ENCODE measurements around the gene EFEMP1. TPM values are rescaled to one million over a fixed set of nuclear protein-coding genes. Genes with fewer than 3 reads are reported as not detected.

Gene EFEMP1
- total and polyA plus RNA-seq, 2 of the 13 experiments (the other 11 are each of a cell fraction or from before 2014, with no cell fraction given) = not detected

DNA sequence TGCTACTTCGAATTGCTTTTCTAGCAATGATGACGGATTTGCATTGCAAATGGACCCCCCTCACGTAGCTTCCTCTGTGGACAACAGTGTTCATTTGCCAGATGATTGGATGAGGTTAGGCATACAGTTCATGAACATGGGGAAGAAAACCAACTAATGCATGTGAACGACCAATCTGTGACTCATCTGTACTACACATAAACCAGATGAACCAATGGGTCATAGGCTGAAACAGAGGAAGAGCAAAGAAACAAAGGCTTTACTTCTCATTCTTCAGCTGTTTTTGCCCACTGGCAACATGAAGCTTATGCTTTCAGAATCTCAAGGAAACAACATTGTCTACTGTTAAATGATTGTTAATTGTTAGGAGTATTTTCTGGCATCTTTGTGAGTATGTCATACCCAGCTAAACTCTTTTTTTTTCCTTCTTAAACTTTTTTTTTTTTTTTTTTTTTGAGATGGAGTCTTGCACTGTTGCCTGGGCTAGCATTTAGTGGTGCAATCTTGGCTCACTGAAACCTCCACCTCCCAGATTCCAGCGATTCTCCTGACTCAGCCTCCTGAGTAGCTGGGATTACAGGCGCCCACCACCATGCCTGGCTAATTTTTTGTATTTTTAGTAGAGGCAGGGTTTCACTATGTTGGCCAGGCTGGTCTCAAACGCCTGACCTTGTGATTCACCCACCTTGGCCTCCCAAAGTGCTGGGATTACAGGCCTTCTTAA is 35.5 kb downstream of the EFEMP1 start (continued):
- TF ChIP-seq, protein P1, sequence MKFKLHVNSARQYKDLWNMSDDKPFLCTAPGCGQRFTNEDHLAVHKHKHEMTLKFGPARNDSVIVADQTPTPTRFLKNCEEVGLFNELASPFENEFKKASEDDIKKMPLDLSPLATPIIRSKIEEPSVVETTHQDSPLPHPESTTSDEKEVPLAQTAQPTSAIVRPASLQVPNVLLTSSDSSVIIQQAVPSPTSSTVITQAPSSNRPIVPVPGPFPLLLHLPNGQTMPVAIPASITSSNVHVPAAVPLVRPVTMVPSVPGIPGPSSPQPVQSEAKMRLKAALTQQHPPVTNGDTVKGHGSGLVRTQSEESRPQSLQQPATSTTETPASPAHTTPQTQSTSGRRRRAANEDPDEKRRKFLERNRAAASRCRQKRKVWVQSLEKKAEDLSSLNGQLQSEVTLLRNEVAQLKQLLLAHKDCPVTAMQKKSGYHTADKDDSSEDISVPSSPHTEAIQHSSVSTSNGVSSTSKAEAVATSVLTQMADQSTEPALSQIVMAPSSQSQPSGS (CRISPR knock-in tag; IDR thresholded peaks at IDR 0.05) = no peak
- TF ChIP-seq, protein P2, sequence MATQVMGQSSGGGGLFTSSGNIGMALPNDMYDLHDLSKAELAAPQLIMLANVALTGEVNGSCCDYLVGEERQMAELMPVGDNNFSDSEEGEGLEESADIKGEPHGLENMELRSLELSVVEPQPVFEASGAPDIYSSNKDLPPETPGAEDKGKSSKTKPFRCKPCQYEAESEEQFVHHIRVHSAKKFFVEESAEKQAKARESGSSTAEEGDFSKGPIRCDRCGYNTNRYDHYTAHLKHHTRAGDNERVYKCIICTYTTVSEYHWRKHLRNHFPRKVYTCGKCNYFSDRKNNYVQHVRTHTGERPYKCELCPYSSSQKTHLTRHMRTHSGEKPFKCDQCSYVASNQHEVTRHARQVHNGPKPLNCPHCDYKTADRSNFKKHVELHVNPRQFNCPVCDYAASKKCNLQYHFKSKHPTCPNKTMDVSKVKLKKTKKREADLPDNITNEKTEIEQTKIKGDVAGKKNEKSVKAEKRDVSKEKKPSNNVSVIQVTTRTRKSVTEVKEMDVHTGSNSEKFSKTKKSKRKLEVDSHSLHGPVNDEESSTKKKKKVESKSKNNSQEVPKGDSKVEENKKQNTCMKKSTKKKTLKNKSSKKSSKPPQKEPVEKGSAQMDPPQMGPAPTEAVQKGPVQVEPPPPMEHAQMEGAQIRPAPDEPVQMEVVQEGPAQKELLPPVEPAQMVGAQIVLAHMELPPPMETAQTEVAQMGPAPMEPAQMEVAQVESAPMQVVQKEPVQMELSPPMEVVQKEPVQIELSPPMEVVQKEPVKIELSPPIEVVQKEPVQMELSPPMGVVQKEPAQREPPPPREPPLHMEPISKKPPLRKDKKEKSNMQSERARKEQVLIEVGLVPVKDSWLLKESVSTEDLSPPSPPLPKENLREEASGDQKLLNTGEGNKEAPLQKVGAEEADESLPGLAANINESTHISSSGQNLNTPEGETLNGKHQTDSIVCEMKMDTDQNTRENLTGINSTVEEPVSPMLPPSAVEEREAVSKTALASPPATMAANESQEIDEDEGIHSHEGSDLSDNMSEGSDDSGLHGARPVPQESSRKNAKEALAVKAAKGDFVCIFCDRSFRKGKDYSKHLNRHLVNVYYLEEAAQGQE (IDR thresholded peaks at IDR 0.05; ENCODE audit: borderline replicate concordance in 1 of 2, low read depth in 1 of 2, low read length in 2 of 2) = no peak
- TF ChIP-seq, protein P3, sequence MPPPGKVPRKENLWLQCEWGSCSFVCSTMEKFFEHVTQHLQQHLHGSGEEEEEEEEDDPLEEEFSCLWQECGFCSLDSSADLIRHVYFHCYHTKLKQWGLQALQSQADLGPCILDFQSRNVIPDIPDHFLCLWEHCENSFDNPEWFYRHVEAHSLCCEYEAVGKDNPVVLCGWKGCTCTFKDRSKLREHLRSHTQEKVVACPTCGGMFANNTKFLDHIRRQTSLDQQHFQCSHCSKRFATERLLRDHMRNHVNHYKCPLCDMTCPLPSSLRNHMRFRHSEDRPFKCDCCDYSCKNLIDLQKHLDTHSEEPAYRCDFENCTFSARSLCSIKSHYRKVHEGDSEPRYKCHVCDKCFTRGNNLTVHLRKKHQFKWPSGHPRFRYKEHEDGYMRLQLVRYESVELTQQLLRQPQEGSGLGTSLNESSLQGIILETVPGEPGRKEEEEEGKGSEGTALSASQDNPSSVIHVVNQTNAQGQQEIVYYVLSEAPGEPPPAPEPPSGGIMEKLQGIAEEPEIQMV (CRISPR knock-in tag; IDR thresholded peaks at IDR 0.05; ENCODE audit: low read depth) = no peak
- TF ChIP-seq ZNF546 (CRISPR knock-in tag; conservative IDR thresholded peaks at IDR 0.05) = no peak

DNA sequence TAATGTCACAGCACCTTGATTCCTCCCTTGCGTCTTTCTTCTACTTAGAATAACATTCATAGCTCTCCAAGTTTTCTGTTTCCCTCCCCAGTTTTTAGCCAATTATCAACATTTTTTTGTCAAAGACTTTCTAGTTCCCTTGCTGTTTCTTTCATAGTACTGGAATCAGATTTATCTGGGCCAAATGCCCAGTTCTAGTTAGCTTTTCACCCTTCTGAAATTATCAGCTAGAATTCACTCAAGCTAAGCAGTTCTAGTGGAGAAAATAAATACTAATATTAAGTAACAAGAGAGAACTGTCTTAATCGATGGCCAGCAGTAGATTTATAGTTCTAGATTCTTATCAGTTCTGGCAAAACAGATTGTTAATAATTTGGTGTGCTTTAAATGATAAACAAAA is 36.2 kb downstream of the EFEMP1 start:
- H3K4me3 ChIP-seq (replicated peaks in 1 of 3; ENCODE audit: insufficient read depth in 1 of 3, low read depth in 2 of 3, low read length in 3 of 3) = no peak overlapping the region
- H2AFZ ChIP-seq (ENCODE audit: low read length) = no peak overlapping the region
- ChIA-PET CTCF (ENCODE audit: low intra/inter-chr PET ratio, low total read pairs) (no interaction called here), POLR2A (no interaction called here)
- H3K4me1 ChIP-seq (ENCODE audit: insufficient read depth, low read length) = no peaks in the 10 kb centered on the region
- no peaks in the 10 kb centered on the region for H4K20me1 ChIP-seq (ENCODE audit: insufficient read depth, low read length)
- H3K4me2 ChIP-seq (ENCODE audit: low read depth, low read length) = no peak overlapping the region
- H3K9me3 ChIP-seq (ENCODE audit: low read length) = no peaks in the 10 kb centered on the region
- H3K27ac ChIP-seq (ENCODE audit: extremely low read length, insufficient read depth, low read length) = no peak overlapping the region
- in situ Hi-C loops (cut with HindIII; ENCODE audit: extremely low pct_ligation_motif_present, low pct_unique_long_range_greater_than_20kb) (no loop called here), intact Hi-C loops (cut with micrococcal nuclease; ENCODE audit: unreplicated experiment) (no loop called here)
- no peaks in the 10 kb centered on the region for H3K27me3 ChIP-seq (ENCODE audit: control insufficient read depth in 1 of 2, insufficient read depth in 2 of 2, low read length in 2 of 2)
- no peaks in the 10 kb centered on the region; a peak in 1 of 5 replicates for H3K36me3 ChIP-seq (replicated peaks in 1 of 2; ENCODE audit: control insufficient read depth in 1 of 2, insufficient read depth in 2 of 2, low read length in 2 of 2)
- ATAC-seq (no peak), DNase-seq (ENCODE audit: low spot score) (no peak), FAIRE-seq (no peak)
- no peaks in the 10 kb centered on the region for H3K79me2 ChIP-seq (ENCODE audit: insufficient read depth, low read length)
- WGBS (ENCODE audit: low lambda C conversion rate) = 42% methylated on average over 2 of the region's 2 CpGs
- H3K9ac ChIP-seq (ENCODE audit: insufficient read depth, low read depth, low read length) = no peak overlapping the region
- BruUV-seq (replicated peaks) = no TSS peak
- TF ChIP-seq RBAK (CRISPR knock-in tag; IDR thresholded peaks at IDR 0.05) (no peak), TBX3 (IDR thresholded peaks at IDR 0.05; ENCODE audit: borderline replicate concordance) (no peak), ZNF878 (CRISPR knock-in tag; IDR thresholded peaks at IDR 0.05) (no peak), KMT2B (CRISPR knock-in tag; IDR thresholded peaks at IDR 0.05) (no peak), ATF7 (IDR thresholded peaks at IDR 0.05) (no peak), ATF7 (CRISPR knock-in tag; IDR thresholded peaks at IDR 0.05) (no peak), FOSL2 (CRISPR knock-in tag; IDR thresholded peaks at IDR 0.05) (no peak), HOXA7 (CRISPR knock-in tag; IDR thresholded peaks at IDR 0.05) (no peak), TMF1 (CRISPR knock-in tag; IDR thresholded peaks at IDR 0.05; ENCODE audit: low read depth) (no peak), GTF2F1 (IDR thresholded peaks at IDR 0.05; ENCODE audit: low read length) (no peak), YEATS4 (CRISPR knock-in tag; IDR thresholded peaks at IDR 0.05; ENCODE audit: borderline replicate concordance) (no peak), ZC3H4 (CRISPR knock-in tag; IDR thresholded peaks at IDR 0.05; ENCODE audit: borderline replicate concordance) (no peak)
- TF ChIP-seq, protein P4, sequence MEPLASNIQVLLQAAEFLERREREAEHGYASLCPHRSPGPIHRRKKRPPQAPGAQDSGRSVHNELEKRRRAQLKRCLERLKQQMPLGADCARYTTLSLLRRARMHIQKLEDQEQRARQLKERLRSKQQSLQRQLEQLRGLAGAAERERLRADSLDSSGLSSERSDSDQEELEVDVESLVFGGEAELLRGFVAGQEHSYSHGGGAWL (CRISPR knock-in tag; IDR thresholded peaks at IDR 0.05) = no peak
